K562 (cell line): ENCODE measurements around the gene DDHD1. TPM values are rescaled to one million over a fixed set of nuclear protein-coding genes. Genes with fewer than 3 reads are reported as not detected.

Source experiments
- ATAC-seq: fragments of 200-7000 bp; cut with Tn5 transposase; 3 replicates; pipeline ENCODE4 v1.9.1; 2020; ENCODE audit warnings: moderate library complexity
- BruUV-seq: library from RNA; stranded (reverse); fragments of 400-500 nt; replicated peaks from 2 replicates; lab custom pipeline; 2021; lab: Mats Ljungman, UMichigan
- CTCF ChIA-PET: fragments of 300-600 bp; formaldehyde crosslinking; extraction: SDS; loops from one replicate; lab custom pipeline; 2021; ENCODE audit warnings: low intra/inter-chr PET ratio; lab: Yijun Ruan, JAX
- POLR2A ChIA-PET: fragments of 300-600, 350-650 bp; sonication (Branson Sonifier 250); formaldehyde crosslinking; extraction: SDS; loops from one replicate; lab custom pipeline; 2021; ENCODE audit warnings: antibody characterized with exemption, inconsistent platforms; lab: Yijun Ruan, JAX
- DNase-seq, 4 experiments: peaks; one replicate each; pipeline versions ENCODE4 v3.0.0 to v3.0.0-alpha.2; 2011 to 2018; ENCODE audit warnings: low spot score in 3 of 4, mixed read lengths in 3 of 4; ENCODE audit errors: extremely low read depth in 1 of 4
- FAIRE-seq: peaks from 2 replicates; lab custom pipeline; 2011; peaks lifted over from hg19 to GRCh38; lab: Jason Lieb, UNC
- H2AFZ ChIP-seq: 2 replicates; pipeline ENCODE4 v1.6.0; 2011; ENCODE audit warnings: low read depth, low read length, control low read depth, inconsistent platforms
- H3K27ac ChIP-seq: fragments of 200-600 bp; 3 replicates; pipeline ENCODE4 v1.8.0; 2011; ENCODE audit warnings: low read depth, mild to moderate bottlenecking, control low read depth, inconsistent platforms, low read length, moderate library complexity, mixed read lengths; ENCODE audit errors: extremely low read depth
- H3K27me3 ChIP-seq, 2 experiments: fragments of 300-600 bp in 1 of 2; 2 replicates in 1 of 2; 3 replicates in 1 of 2; pipeline versions ENCODE4 v1.6.0 to v1.8.0; 2011; ENCODE audit warnings: inconsistent platforms in 2 of 2, low read length in 2 of 2, mild to moderate bottlenecking in 1 of 2, mixed read lengths in 1 of 2, moderate library complexity in 1 of 2; ENCODE audit not compliant: control insufficient read depth in 2 of 2, insufficient read depth in 2 of 2
- H3K36me3 ChIP-seq: fragments of 300-600 bp; 3 replicates; pipeline ENCODE4 v1.8.0; 2011; ENCODE audit warnings: mild to moderate bottlenecking, low read length, inconsistent platforms; ENCODE audit not compliant: control insufficient read depth, insufficient read depth
- H3K4me1 ChIP-seq, 2 experiments: fragments of 200-600 bp in 1 of 2; replicated peaks in 1 of 2; 2 replicates in 1 of 2; 3 replicates in 1 of 2; pipeline versions ENCODE4 v1.5.1 to v1.8.0; 2011; ENCODE audit warnings: inconsistent platforms in 2 of 2, low read length in 2 of 2, mild to moderate bottlenecking in 1 of 2, mixed read lengths in 1 of 2, moderate library complexity in 1 of 2; ENCODE audit not compliant: control insufficient read depth in 2 of 2, insufficient read depth in 2 of 2
- H3K4me2 ChIP-seq: 2 replicates; pipeline ENCODE4 v1.6.1; 2011; ENCODE audit warnings: low read length, control low read depth, inconsistent platforms, mixed read lengths; ENCODE audit not compliant: insufficient read depth
- H3K4me3 ChIP-seq: fragments of 200-600 bp; sonication (generic), shearing (Covaris generic); 2 replicates; pipeline ENCODE4 v1.5.1; 2016; ENCODE audit warnings: control low read depth, inconsistent platforms
- H3K79me2 ChIP-seq: fragments of 200-600 bp; 3 replicates; pipeline ENCODE4 v1.8.0; 2011; ENCODE audit warnings: low read length, inconsistent platforms; ENCODE audit not compliant: control insufficient read depth, insufficient read depth
- H3K9ac ChIP-seq, 2 experiments: 2 replicates each; pipeline versions ENCODE4 v1.6.0 to v1.6.1; 2011; ENCODE audit warnings: low read depth in 2 of 2, low read length in 2 of 2, control low read depth in 1 of 2, inconsistent platforms in 1 of 2, mild to moderate bottlenecking in 1 of 2, mixed read lengths in 1 of 2; ENCODE audit not compliant: insufficient read depth in 1 of 2
- H3K9me1 ChIP-seq: one replicate; pipeline ENCODE4 v1.6.0; 2011; ENCODE audit warnings: inconsistent platforms, mild to moderate bottlenecking, low read length, moderate library complexity; ENCODE audit not compliant: control insufficient read depth, insufficient read depth
- H3K9me3 ChIP-seq: replicated peaks from 2 replicates; pipeline ENCODE4 v1.5.1; 2011; ENCODE audit warnings: low read depth, low read length, inconsistent platforms; ENCODE audit not compliant: control insufficient read depth, insufficient read depth
- H4K20me1 ChIP-seq: replicated peaks from 2 replicates; pipeline ENCODE4 v1.6.1; 2011; ENCODE audit warnings: low read length, inconsistent platforms, mixed read lengths; ENCODE audit not compliant: control insufficient read depth, insufficient read depth
- ARID2 ChIP-seq: fragments of 450-650 bp; IDR thresholded peaks from 2 replicates; pipeline ENCODE4 v1.6.1; 2017; ENCODE audit warnings: antibody characterized with exemption, mild to moderate bottlenecking
- USF1 ChIP-seq: sonication (generic); formaldehyde crosslinking; IDR thresholded peaks from 2 replicates; pipeline ENCODE4 v1.9.0; 2022; ENCODE audit warnings: mild to moderate bottlenecking, missing genetic modification reagents
- XRCC4 ChIP-seq: IDR thresholded peaks from one replicate; pipeline ENCODE4 v1.6.1; 2011; ENCODE audit not compliant: insufficient read depth, insufficient read length; ENCODE audit errors: extremely low read depth
- ZNF133 ChIP-seq: fragments of 250-450 bp; sonication (Bioruptor Pico); IDR thresholded peaks from 2 replicates; pipeline ENCODE4 v1.4.0; 2020; ENCODE audit warnings: mild to moderate bottlenecking
- ZSCAN29 ChIP-seq: fragments of 450-650 bp; IDR thresholded peaks from 2 replicates; pipeline ENCODE4 v1.6.1; 2017
- WGBS: fragments of 100-300 bp; shearing (Covaris generic); methylation state at CpG from one replicate; pipeline ENCODE4 v1.1.6; 2016; ENCODE audit warnings: low coverage, mixed read lengths; ENCODE audit not compliant: insufficient coverage; ENCODE audit errors: missing lambda C conversion rate; 5-methylcytosine and 5-hydroxymethylcytosine counted together
- in situ Hi-C: fragments of 300-500 bp; cut with MboI; formaldehyde crosslinking; loops from 4 replicates; pipeline ENCODE4 v1.15.0; 2018; ENCODE audit warnings: inconsistent platforms, mixed read lengths
- intact Hi-C: fragments of 100-400 bp; cut with micrococcal nuclease; formaldehyde crosslinking; loops from 2 replicates; pipeline ENCODE4 v1.14.2; 2022
- polyA plus RNA-seq, 8 experiments: library from polyadenylated mRNA; depleted of rRNA in 4 of 8; stranded (reverse) in 5 of 8; unstranded in 3 of 8; fragments of >200 nt; fragmentation: Nextera tagmentation in 2 of 8; fragmentation: Illumina TruSeq in 1 of 8; extraction: Ambion mirVana in 2 of 8; extraction: Trizol in 1 of 8; gene quantifications; 2 replicates each; pipeline versions ENCODE4 v1.2.1 to v1.2.3, GENCODE V29; 2011 to 2014; ENCODE audit warnings: inconsistent platforms in 1 of 8, missing spikeins in 1 of 8
- total RNA-seq, 7 experiments: library from RNA; depleted of rRNA in 6 of 7; stranded (reverse); fragments of >200 nt in 6 of 7; fragmentation: Illumina TruSeq in 2 of 7; extraction: Trizol in 2 of 7; gene quantifications; 2 replicates each; pipeline versions ENCODE4 v1.2.1 to v1.2.3, GENCODE V29; 2011 to 2021; ENCODE audit warnings: low replicate concordance in 1 of 7

The DDHD1 gene
- total and polyA plus RNA-seq, 9 of the 15 experiments (the other 6 are each of a cell fraction or from before 2014, with no cell fraction given): 1.2 to 12.3 (median 5.0) TPM

- in situ Hi-C loops (no loop called here), intact Hi-C loops (no loop called here)
- no peak overlapping the region for H3K4me2 ChIP-seq
- no peaks in the 10 kb centered on the region for H3K9me1 ChIP-seq
- FAIRE-seq (no peak), DNase-seq (no peak), ATAC-seq (no peak)
- TF ChIP-seq ZSCAN29: no peak
- no peak for TF ChIP-seq USF1
- no peak for TF ChIP-seq XRCC4
- TF ChIP-seq ZNF133 (CRISPR knock-in tag): no peak
- no peak for TF ChIP-seq ARID2
- H3K36me3 ChIP-seq: no peaks in the 10 kb centered on the region
- H3K27ac ChIP-seq: no peak overlapping the region
- no peaks in the 10 kb centered on the region for H3K9me3 ChIP-seq
- BruUV-seq: no TSS peak
- no peak overlapping the region for H2AFZ ChIP-seq
- no peaks in the 10 kb centered on the region for H4K20me1 ChIP-seq
- CTCF ChIA-PET: no interaction called here
- POLR2A ChIA-PET: interaction anchor here (1.0 kb wide), 1 partner anchor 9 kb away, joined by 3 read pairs; the partner anchor contains the start of gene DDHD1
- no peaks in the 10 kb centered on the region for H3K4me1 ChIP-seq
- H3K4me3 ChIP-seq: no peak overlapping the region
- WGBS: 54% methylated on average over 2 of the region's 2 CpGs
- no peaks in the 10 kb centered on the region for H3K79me2 ChIP-seq
- H3K27me3 ChIP-seq: no peaks in the 10 kb centered on the region
- no peak overlapping the region for H3K9ac ChIP-seq
These were observed 8.8 kb upstream of the DDHD1 start for GRCh38 chr14:53161758-53162435.
